Right atrium auricular region (tissue), 2 donors: ENCODE results near the gene PTPRN2. TPM values are rescaled to one million over a fixed set of nuclear protein-coding genes. Genes with fewer than 3 reads are reported as not detected.

Source experiments
- DNase-seq: peaks from one replicate; pipeline ENCODE4 v3.0.0-alpha.2; 2019; ENCODE audit warnings: low spot score
- H3K27ac ChIP-seq, 2 donors: fragments of 200-600 bp; sonication (generic); 1 replicate in 1 of 2; 2 replicates in 1 of 2; pipeline ENCODE4 v1.5.1; 2016 to 2019
- H3K27me3 ChIP-seq, 2 donors: fragments of 200-600 bp; sonication (generic); one replicate each; pipeline versions ENCODE4 v1.5.1 to v1.6.0; 2017 to 2019
- H3K36me3 ChIP-seq: fragments of 200-600 bp; sonication (generic); one replicate; pipeline ENCODE4 v1.5.1; 2016
- H3K4me1 ChIP-seq, 2 donors: fragments of 200-600 bp; sonication (generic); one replicate each; pipeline versions ENCODE4 v1.5.1 to v1.6.0; 2017 to 2019
- H3K4me3 ChIP-seq, 2 donors: fragments of 200-600 bp; sonication (generic); 1 replicate in 1 of 2; 2 replicates in 1 of 2; pipeline ENCODE4 v1.5.1; 2017 to 2019; ENCODE audit warnings: mild to moderate bottlenecking in 1 of 2, moderate library complexity in 1 of 2
- H3K9me3 ChIP-seq, 2 donors: fragments of 200-600 bp; sonication (generic); one replicate each; pipeline ENCODE4 v1.5.1; 2019
- CTCF ChIP-seq, 2 donors: fragments of 200-600 bp; sonication (generic); IDR thresholded peaks; one replicate each; pipeline ENCODE4 v1.5.1; 2019; ENCODE audit warnings: antibody characterized with exemption in 2 of 2
- total RNA-seq, 2 donors: library from RNA; depleted of rRNA; stranded (reverse); fragments of >200 nt; gene quantifications; one replicate each; pipeline ENCODE4 v1.1.0, GENCODE V29; 2016

Gene PTPRN2
- total RNA-seq, 2 donors from 2014 or later: 2.6 to 2.7 TPM

DNA sequence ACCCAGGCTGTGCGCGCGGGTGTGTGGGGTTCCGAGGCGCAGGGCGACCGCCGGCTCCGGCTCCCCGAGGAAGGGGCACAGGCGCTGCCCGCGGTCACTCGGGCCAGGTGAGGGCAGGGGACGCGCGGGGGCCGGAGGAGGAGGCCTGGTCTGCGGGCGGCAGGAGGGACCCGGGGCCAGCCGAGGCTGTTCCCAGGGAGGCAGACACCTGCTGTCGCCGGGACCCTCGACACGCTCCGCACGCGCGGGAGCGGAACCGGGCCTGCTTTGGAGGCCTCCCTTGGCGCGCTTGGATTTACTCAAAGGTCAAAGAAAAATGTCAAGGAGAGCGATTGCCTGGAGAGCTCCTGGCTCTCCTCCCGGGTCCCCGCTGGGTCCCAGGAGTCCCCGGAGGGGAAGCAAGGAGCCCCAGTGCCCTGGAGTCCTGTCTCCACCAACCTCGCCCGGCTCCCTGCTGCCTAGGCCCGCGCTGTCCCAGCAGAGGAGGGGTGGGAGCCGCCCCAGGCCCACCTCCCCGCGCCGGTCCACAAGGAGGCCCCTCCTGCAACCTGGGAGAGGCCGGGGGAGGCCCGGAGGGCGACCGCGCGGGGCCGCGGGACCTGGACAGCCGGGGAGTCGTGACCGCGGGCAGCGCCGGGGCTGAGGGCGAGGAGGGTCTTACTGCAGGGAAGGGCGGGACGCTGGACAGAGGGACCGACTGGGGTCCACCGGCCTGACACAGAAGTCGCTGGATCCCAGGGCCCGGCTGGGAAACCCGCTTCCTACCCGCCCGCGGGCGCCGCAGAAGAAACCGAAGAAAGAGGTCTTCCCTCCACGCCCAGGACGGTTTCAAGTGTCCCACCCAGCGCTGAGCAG is 902.0 kb downstream of the PTPRN2 start:
- no peaks in the 10 kb centered on the region for H3K9me3 ChIP-seq
- no peak overlapping the region for H3K27ac ChIP-seq
- DNase-seq: no peak
- H3K36me3 ChIP-seq: no peaks in the 10 kb centered on the region
- no peak for TF ChIP-seq CTCF (IDR thresholded peaks at IDR 0.05)
- H3K27me3 ChIP-seq: peaks cover 17 to 60% of the 10 kb centered on the region in 2 donors
- peak overlapping the region in 1 of 2 donors; percentile 36 for H3K4me3 ChIP-seq
- peaks cover 0 to 45% of the 10 kb centered on the region in 2 donors for H3K4me1 ChIP-seq

DNA sequence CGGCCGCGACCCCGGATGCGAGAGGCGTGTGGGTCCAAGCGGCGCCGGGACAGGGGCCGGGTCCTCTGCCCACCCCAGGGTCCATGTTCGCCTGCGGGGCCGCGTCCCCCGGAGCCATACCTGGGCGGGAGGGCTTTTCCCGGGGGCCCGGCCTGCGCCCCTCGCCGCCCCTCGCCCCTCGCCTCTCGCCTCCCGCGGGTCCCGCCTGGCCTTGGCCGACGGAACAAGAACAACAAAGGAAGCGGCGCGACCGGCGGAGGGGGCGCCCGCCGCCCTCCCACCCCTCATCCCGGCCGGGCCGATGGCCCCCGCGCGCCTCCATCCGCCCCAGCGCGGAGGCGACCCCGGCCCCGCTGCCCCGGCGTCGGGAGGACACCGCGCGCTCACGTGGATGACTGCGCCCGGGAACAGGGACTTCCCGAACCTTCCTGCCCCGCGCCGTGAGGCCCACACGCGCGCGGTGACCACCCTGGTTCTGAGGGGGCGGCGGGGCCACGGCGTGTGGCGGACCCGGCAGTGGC is 902.7 kb downstream of the PTPRN2 start:
- no peak for DNase-seq
- no peaks in the 10 kb centered on the region for H3K36me3 ChIP-seq
- H3K9me3 ChIP-seq: no peaks in the 10 kb centered on the region
- TF ChIP-seq CTCF (IDR thresholded peaks at IDR 0.05): no peak
- peaks cover 17 to 56% of the 10 kb centered on the region in 2 donors for H3K27me3 ChIP-seq
- H3K4me3 ChIP-seq: peak overlapping the region in 1 of 2 donors; percentile 36
- H3K27ac ChIP-seq: no peak overlapping the region
- peaks cover 0 to 40% of the 10 kb centered on the region in 2 donors for H3K4me1 ChIP-seq

DNA sequence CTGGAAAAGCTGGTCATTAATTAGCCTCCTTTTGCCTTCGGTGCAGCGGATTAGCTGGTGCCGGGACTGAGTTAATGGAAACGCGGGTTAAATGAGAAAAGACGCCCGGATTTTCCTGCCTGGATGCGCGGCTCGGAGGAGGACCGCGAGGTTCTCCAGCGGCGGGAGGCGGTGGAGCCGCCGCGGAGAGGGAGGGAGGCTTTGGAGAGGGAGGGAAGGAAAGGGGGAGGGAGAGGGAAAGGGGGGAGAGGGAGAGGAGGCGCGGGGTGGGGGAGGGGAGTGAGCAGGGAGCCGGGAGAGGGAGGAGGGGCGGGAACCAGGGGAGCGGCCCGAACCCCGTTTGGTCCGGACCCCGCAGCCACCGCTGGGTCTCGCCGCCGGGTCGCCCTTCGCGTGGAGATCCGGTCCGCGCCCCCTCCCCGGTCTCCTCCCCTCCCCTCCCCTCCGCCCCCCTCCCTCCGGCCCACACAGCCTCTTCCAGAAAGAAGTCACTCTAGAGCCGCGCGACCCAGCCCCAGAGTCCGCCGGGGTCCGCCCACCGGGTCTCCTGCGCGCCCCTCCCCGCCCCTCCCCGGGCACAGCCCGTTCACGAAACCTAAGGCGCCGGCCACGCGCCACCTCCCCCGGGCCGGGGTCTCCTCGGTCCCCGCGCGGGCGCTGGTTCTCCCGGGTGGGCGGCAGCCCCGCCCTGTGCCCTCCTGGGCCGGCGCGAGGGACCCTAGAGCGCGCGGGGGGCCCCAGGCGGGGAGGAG is 903.3 kb downstream of the PTPRN2 start:
- Histone ChIP-seq H3K4me3 (peak overlapping the region in 1 of 2 donors; percentile 36), H3K36me3 (no peaks in the 10 kb centered on the region), H3K9me3 (no peaks in the 10 kb centered on the region), H3K27ac (no peak overlapping the region), H3K27me3 (peaks cover 17 to 51% of the 10 kb centered on the region in 2 donors), H3K4me1 (peaks cover 0 to 34% of the 10 kb centered on the region in 2 donors)
- TF ChIP-seq CTCF (IDR thresholded peaks at IDR 0.05): no peak
- no peak for DNase-seq

GRCh38 chr7:157683747-157684156 is 903.9 kb downstream of the PTPRN2 start:
- H3K4me3 ChIP-seq: peak overlapping the region in 1 of 2 donors; percentile 36
- H3K4me1 ChIP-seq: peaks cover 0 to 28% of the 10 kb centered on the region in 2 donors
- no peak overlapping the region for H3K27ac ChIP-seq
- peaks cover 12 to 46% of the 10 kb centered on the region in 2 donors for H3K27me3 ChIP-seq
- DNase-seq: no peak
- no peak for TF ChIP-seq CTCF (IDR thresholded peaks at IDR 0.05)
- no peaks in the 10 kb centered on the region for H3K9me3 ChIP-seq
- no peaks in the 10 kb centered on the region for H3K36me3 ChIP-seq

GRCh38 chr7:157682946-157683746 is 904.5 kb downstream of the PTPRN2 start:
- Histone ChIP-seq H3K27ac (no peak overlapping the region), H3K4me3 (no peak overlapping the region), H3K9me3 (no peaks in the 10 kb centered on the region), H3K27me3 (peaks cover 12 to 40% of the 10 kb centered on the region in 2 donors), H3K4me1 (peaks cover 0 to 22% of the 10 kb centered on the region in 2 donors), H3K36me3 (no peaks in the 10 kb centered on the region)
- no peak for DNase-seq
- TF ChIP-seq CTCF (IDR thresholded peaks at IDR 0.05): no peak
